ENCODE measurements around the gene FTL. TPM values are rescaled to one million over a fixed set of nuclear protein-coding genes. Genes with fewer than 3 reads are reported as not detected.
A peak's percentile ranks its signal among the peaks of the same experiment; 100 is the strongest.

Gene FTL
- polyA plus RNA-seq, 1 donor: 701 TPM

DNA sequence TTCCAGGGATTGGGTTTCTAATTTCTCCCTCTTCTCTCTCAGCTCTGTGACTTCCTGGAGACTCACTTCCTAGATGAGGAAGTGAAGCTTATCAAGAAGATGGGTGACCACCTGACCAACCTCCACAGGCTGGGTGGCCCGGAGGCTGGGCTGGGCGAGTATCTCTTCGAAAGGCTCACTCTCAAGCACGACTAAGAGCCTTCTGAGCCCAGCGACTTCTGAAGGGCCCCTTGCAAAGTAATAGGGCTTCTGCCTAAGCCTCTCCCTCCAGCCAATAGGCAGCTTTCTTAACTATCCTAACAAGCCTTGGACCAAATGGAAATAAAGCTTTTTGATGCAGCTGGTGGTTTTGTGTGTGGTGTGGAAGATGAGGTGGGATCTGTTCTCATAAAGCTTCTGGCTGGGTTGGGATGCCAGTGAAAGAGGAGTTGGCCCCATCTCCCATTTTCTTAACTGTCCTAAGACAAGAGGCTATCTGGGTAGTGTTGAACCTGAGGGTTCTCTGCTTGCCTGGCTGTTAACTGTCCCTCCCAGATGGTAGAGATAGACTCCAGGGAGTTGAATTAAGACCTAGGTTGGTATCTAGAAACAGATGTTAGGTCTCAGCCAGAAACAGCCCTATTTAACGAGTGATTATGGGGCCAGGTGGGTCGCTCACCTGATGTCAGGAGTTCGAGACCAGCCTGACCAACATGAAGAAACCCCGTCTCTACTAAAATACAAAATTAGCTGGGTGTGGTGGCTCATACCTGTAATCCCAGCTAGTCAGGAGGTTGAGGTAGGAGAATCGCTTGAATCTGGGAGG lies 1.6 kb downstream of the FTL start:
- no peak for DNase-seq

GRCh38 chr19:48967346-48968178 lies 2.5 kb downstream of the FTL start:
- DNase-seq: peak; percentile 45

- DNase-seq: no peak
Observed at GRCh38 chr19:48968179-48968661, 3.1 kb downstream of the FTL start.

DNA sequence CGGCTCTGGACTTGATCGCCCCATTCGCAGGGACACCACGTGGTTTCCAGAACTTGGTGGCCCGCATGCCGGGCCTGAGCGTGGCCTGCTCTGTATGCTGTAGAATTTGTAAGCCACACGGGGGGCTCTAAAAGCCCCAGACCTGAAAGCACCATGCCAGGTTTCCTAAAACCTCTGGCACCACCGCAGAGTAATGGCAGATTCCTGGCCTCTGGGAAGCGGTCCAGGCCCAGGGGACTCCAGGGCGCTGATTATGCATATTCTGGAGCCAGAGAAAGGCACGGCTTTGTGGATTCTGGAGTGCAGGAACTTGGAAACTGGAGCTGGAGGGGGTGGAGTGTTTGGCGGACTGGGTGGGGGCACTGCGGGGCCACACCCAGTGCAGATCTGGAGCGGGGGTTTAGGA lies 3.7 kb downstream of the FTL start:
- DNase-seq: no peak

- DNase-seq: no peak
Observed at GRCh38 chr19:48969276-48970138, 4.4 kb downstream of the FTL start.

DNA sequence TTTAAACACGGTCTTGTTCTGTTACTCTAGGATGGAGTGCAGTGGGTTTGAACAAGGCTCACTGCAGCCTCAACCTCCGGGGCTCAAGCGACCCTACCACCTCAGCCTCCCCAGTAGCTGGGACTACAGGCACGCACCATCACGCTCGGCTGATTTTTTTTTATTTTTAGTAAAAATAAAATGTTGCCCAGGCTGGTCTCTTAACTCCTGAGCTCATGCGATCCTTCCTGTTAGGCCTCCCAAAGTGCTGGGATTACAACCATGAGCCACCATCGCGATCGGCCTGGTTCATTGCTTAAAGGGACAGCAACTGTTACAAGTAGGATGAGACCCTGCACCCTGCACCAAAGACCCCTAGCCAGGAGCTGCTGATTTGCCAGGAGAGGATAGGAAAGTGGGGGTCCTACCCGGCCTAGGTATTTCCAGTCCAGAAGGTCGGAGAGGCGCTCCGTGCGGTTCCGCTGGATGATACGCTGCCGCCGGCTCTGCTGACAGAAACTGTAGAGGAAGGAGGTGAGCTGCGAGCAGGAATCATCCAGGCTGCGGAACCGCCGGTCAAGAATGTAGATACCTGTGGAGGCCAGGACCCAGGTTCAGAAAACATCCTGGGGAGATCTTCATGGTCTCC lies 5.1 kb downstream of the FTL start:
- DNase-seq: no peak

DNA sequence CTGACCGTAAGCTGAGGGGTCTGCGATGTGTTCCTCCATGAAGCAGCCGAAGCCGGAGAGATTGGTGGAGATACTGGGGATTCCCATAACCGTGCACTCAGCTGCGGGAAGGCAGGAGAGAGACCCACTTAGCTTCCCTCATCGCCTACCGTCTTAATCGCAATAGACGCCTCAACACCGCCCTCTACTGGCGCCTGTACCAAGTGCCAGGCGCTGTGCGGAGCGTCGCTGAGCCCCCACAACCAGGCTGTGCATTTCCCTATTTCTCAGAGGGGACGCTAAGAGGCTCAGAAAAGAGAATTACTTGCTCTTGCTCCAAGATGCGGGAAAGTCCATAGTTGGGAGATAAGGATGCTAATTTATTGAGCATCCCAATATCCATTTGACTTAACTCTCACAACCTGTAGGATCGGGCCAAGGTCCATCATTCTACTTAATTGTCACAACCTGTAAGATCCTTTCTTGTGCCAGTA lies 5.8 kb downstream of the FTL start:
- peak; percentile 83 for DNase-seq

- DNase-seq: no peak
Observed at GRCh38 chr19:48975947-48976847, 11.1 kb downstream of the FTL start.

GRCh38 chr19:48977061-48977460 lies 12.0 kb downstream of the FTL start:
- no peak for DNase-seq

GRCh38 chr19:48982280-48982679 lies 17.2 kb downstream of the FTL start:
- no peak for DNase-seq

- no peak for DNase-seq
Observed at GRCh38 chr19:48985711-48986110, 20.6 kb downstream of the FTL start.

GRCh38 chr19:48986211-48986610 lies 21.1 kb downstream of the FTL start:
- DNase-seq: no peak

DNA sequence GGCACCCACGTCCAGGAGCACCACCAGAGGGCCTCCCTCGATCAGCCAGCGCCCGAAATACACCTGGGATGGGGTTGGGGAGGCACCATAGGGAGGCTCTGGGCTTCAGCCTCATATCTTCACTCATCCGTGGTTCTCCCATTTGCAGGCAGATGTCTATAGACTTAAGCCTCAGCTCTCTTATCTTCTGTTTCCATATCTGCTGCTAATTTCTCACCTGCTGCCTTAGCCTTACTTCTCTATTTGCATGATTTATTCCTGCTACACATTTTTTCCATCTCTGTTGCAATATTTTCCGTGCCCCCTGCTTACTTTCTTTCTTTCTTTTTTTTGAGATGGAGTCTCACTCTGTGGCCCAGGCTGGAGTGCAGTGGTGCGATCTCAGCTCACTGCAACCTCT lies 22.2 kb downstream of the FTL start:
- DNase-seq: no peak

GRCh38 chr19:48988286-48988685 lies 23.2 kb downstream of the FTL start:
- no peak for DNase-seq

DNA sequence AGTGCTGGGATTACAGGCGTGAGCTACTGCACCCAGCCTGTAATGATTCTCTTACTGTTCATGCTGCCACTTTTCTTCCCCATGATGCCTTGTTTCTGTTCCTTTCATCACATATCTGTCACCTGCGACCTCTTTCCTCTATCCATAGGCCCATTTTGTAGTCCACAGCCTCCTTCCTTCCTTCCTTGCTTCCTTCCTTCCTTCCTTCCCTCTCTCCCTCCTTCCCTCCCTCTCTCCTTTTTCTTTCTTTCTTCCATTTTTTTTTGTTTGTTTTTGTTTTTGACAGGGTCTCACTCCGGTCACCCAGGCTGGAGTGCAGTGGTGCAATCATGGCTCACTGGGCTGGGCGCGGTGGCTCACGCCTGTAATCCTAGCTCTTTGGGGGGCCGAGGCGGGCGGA lies 23.8 kb downstream of the FTL start:
- no peak for DNase-seq

DNA sequence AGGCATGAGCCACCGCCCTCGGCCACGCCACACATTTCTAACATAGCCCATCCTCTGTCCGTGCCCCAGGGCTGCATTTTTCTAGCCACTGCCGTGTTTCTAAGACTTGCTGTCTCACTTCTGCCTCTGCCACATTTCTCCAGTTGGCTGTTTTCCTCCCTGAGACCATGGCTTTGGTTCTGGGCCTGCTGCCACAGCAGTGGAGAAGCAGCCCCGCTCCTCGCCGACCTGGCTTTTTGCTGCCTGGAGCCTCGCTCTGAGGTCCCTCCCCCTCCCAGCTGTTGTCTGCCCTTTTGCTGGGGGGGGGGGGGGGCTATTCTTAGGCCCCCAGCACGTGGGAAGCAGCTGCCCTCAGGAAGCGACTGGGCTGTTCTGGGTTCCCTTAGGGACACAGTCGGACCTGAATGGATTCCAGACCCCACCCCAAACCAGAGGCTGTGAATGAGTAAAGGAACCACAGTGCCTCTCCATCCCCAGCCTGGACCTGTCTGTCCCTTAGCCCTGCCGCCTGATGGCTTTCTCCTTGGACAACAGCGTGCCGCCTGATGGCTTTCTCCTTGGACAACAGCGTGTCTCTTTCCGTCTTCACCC lies 24.7 kb downstream of the FTL start:
- DNase-seq: no peak

DNA sequence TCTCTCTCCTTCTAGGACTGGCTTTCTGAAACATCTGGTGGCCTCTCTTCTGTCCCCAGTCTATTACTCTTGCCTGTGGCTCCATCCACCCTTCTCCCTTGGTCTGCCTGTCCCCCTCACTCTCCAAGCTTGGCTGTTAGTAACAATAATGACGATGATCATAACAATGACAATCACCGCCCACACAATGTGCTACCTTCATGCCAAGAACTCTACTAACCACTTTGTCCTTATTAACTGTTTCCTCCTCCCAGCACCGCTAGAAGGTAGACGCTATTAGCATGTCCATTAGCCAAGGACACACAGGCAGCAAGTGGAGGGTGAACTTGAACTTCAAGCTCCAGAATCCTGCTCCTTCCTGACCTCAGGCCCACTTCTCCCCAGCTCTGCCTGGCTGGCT lies 25.3 kb downstream of the FTL start:
- no peak for DNase-seq

GRCh38 chr19:48991011-48991609 lies 26.0 kb downstream of the FTL start:
- DNase-seq: no peak

DNA sequence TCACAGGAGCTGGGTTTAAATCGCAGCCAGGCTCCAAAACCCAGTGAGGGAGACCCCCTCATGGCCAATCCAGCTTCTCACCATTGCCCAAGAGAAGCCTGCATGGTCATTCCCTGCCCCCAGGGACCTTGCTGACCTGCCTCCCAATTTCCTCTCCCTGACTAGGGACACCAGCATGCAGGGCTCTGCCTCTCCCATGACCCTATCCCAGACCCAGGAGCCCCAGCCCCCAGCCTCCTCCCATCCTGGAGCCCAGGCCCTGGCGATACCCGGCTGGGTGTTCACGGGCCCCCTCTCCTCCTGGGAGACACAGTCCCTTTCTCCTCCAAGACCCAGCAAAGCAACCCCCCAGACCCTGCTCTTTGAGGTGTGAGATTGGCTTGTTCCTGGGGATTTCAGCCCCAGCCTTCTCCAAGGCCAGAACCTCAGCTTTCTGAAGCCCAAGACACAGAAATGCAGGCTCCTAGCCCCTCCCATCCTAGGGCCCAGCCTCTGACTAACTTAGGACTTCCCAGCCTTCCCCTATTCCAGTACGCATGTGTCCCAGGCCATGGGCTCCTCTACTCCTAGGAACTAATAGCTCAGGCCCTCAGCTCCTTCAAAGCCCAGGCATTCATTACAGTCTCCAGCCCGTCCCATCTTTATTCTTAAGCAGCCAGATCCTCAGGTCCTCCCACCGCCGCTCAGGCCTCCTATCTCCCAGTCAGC lies 26.9 kb downstream of the FTL start:
- peak; percentile 78 for DNase-seq
